Duodenal mucosa (tissue), 2 donors: ENCODE data around the gene CMTM3.
"Not testable (repeated sequence)": the region's sequence is repeated elsewhere in the genome, so short reads cannot be mapped to it uniquely, and the experiment has no call there.

Experiments used
- H3K27ac ChIP-seq: one replicate; pipeline ENCODE4 v1.7.0; 2013; ENCODE audit warnings: low read depth, low read length
- H3K27me3 ChIP-seq, 2 donors: one replicate each; pipeline ENCODE4 v1.7.0; 2013; ENCODE audit warnings: low read length in 2 of 2, control low read depth in 1 of 2; ENCODE audit not compliant: insufficient read depth in 2 of 2, control insufficient read depth in 1 of 2
- H3K36me3 ChIP-seq, 2 donors: one replicate each; pipeline ENCODE4 v1.7.0; 2013; ENCODE audit warnings: low read length in 2 of 2, control low read depth in 1 of 2; ENCODE audit not compliant: insufficient read depth in 2 of 2, control insufficient read depth in 1 of 2
- H3K4me1 ChIP-seq, 2 donors: one replicate each; pipeline ENCODE4 v1.7.0; 2013; ENCODE audit warnings: low read length in 2 of 2, control low read depth in 1 of 2; ENCODE audit not compliant: insufficient read depth in 2 of 2, control insufficient read depth in 1 of 2
- H3K4me3 ChIP-seq, 2 donors: one replicate each; pipeline ENCODE4 v1.7.0; 2013; ENCODE audit warnings: low read length in 2 of 2, low read depth in 1 of 2
- H3K9ac ChIP-seq, 2 donors: one replicate each; pipeline ENCODE4 v1.7.0; 2013; ENCODE audit warnings: low read length in 2 of 2, low read depth in 1 of 2
- H3K9me3 ChIP-seq, 2 donors: one replicate each; pipeline ENCODE4 v1.7.0; 2013; ENCODE audit warnings: low read length in 2 of 2, control low read depth in 1 of 2; ENCODE audit not compliant: control insufficient read depth in 1 of 2

Gene CMTM3

GRCh38 chr16:66631558-66631957 is 27.1 kb downstream of the CMTM3 start:
- not testable (repeated sequence) for H3K4me1 ChIP-seq, H3K27me3 ChIP-seq, H3K9me3 ChIP-seq, H3K4me3 ChIP-seq, H3K27ac ChIP-seq, H3K9ac ChIP-seq
- peaks cover 5 to 16% of the 10 kb centered on the region in 2 donors for H3K36me3 ChIP-seq

- Histone ChIP-seq H3K9me3 (no peaks in the 10 kb centered on the region), H3K4me3 (no peak overlapping the region), H3K9ac (no peak overlapping the region), H3K27ac (no peak overlapping the region), H3K36me3 (peaks cover 5 to 17% of the 10 kb centered on the region in 2 donors), H3K4me1 (no peaks in the 10 kb centered on the region), H3K27me3 (no peaks in the 10 kb centered on the region)
These were observed 30.2 kb downstream of the CMTM3 start for GRCh38 chr16:66634527-66635196.

- Histone ChIP-seq H3K27ac (no peak overlapping the region), H3K4me3 (no peak overlapping the region), H3K4me1 (no peaks in the 10 kb centered on the region), H3K9me3 (no peaks in the 10 kb centered on the region), H3K36me3 (peaks cover 5 to 17% of the 10 kb centered on the region in 2 donors), H3K9ac (no peak overlapping the region), H3K27me3 (no peaks in the 10 kb centered on the region)
These were observed 30.9 kb downstream of the CMTM3 start for GRCh38 chr16:66635406-66635805.

GRCh38 chr16:66636199-66636598 is 31.7 kb downstream of the CMTM3 start:
- Histone ChIP-seq H3K27me3 (no peaks in the 10 kb centered on the region), H3K27ac (no peak overlapping the region), H3K4me3 (no peak overlapping the region), H3K4me1 (no peaks in the 10 kb centered on the region), H3K9me3 (no peaks in the 10 kb centered on the region), H3K36me3 (peaks cover 5 to 17% of the 10 kb centered on the region in 2 donors), H3K9ac (no peak overlapping the region)

GRCh38 chr16:66637806-66638205 is 33.3 kb downstream of the CMTM3 start:
- H3K4me3 ChIP-seq = no peak overlapping the region
- no peaks in the 10 kb centered on the region for H3K4me1 ChIP-seq
- no peaks in the 10 kb centered on the region for H3K27me3 ChIP-seq
- H3K36me3 ChIP-seq = peaks cover 5 to 17% of the 10 kb centered on the region in 2 donors
- no peak overlapping the region for H3K9ac ChIP-seq
- no peaks in the 10 kb centered on the region for H3K9me3 ChIP-seq
- H3K27ac ChIP-seq = no peak overlapping the region

- Histone ChIP-seq H3K9ac (no peak overlapping the region), H3K4me3 (no peak overlapping the region), H3K27ac (no peak overlapping the region), H3K27me3 (no peaks in the 10 kb centered on the region), H3K36me3 (peaks cover 5 to 14% of the 10 kb centered on the region in 2 donors), H3K4me1 (no peaks in the 10 kb centered on the region), H3K9me3 (no peaks in the 10 kb centered on the region)
These were observed 34.8 kb downstream of the CMTM3 start for GRCh38 chr16:66639091-66639885.

GRCh38 chr16:66640724-66641314 is 36.3 kb downstream of the CMTM3 start:
- no peak overlapping the region for H3K4me3 ChIP-seq
- H3K4me1 ChIP-seq = no peaks in the 10 kb centered on the region
- peaks cover 0 to 6% of the 10 kb centered on the region in 2 donors for H3K36me3 ChIP-seq
- H3K9me3 ChIP-seq = no peaks in the 10 kb centered on the region
- H3K9ac ChIP-seq = no peak overlapping the region
- H3K27ac ChIP-seq = no peak overlapping the region
- no peaks in the 10 kb centered on the region for H3K27me3 ChIP-seq

GRCh38 chr16:66641387-66641786 is 36.9 kb downstream of the CMTM3 start:
- no peaks in the 10 kb centered on the region for H3K27me3 ChIP-seq
- no peaks in the 10 kb centered on the region for H3K4me1 ChIP-seq
- no peak overlapping the region for H3K4me3 ChIP-seq
- peaks cover 0 to 2% of the 10 kb centered on the region in 2 donors for H3K36me3 ChIP-seq
- H3K9ac ChIP-seq = no peak overlapping the region
- H3K27ac ChIP-seq = no peak overlapping the region
- no peaks in the 10 kb centered on the region for H3K9me3 ChIP-seq

- H3K9ac ChIP-seq = no peak overlapping the region
- H3K27me3 ChIP-seq = no peaks in the 10 kb centered on the region
- H3K36me3 ChIP-seq = no peaks in the 10 kb centered on the region
- no peak overlapping the region for H3K27ac ChIP-seq
- H3K4me3 ChIP-seq = no peak overlapping the region
- no peaks in the 10 kb centered on the region for H3K9me3 ChIP-seq
- H3K4me1 ChIP-seq = peaks cover 10 to 14% of the 10 kb centered on the region in 2 donors
These were observed 43.4 kb downstream of the CMTM3 start for GRCh38 chr16:66647866-66648265.

- H3K9ac ChIP-seq = no peak overlapping the region
- H3K36me3 ChIP-seq = no peaks in the 10 kb centered on the region
- H3K27ac ChIP-seq = no peak overlapping the region
- no peaks in the 10 kb centered on the region for H3K27me3 ChIP-seq
- H3K9me3 ChIP-seq = no peaks in the 10 kb centered on the region
- H3K4me3 ChIP-seq = no peak overlapping the region
- peaks cover 10 to 14% of the 10 kb centered on the region in 2 donors for H3K4me1 ChIP-seq
These were observed 44.7 kb downstream of the CMTM3 start for GRCh38 chr16:66649167-66649566.
